ENCODE measurements around the gene HECTD2. TPM values are rescaled to one million over a fixed set of nuclear protein-coding genes. Genes with fewer than 3 reads are reported as not detected.
"Not testable (repeated sequence)": the region's sequence is repeated elsewhere in the genome, so short reads cannot be mapped to it uniquely, and the experiment has no call there.

HECTD2 gene, protein sequence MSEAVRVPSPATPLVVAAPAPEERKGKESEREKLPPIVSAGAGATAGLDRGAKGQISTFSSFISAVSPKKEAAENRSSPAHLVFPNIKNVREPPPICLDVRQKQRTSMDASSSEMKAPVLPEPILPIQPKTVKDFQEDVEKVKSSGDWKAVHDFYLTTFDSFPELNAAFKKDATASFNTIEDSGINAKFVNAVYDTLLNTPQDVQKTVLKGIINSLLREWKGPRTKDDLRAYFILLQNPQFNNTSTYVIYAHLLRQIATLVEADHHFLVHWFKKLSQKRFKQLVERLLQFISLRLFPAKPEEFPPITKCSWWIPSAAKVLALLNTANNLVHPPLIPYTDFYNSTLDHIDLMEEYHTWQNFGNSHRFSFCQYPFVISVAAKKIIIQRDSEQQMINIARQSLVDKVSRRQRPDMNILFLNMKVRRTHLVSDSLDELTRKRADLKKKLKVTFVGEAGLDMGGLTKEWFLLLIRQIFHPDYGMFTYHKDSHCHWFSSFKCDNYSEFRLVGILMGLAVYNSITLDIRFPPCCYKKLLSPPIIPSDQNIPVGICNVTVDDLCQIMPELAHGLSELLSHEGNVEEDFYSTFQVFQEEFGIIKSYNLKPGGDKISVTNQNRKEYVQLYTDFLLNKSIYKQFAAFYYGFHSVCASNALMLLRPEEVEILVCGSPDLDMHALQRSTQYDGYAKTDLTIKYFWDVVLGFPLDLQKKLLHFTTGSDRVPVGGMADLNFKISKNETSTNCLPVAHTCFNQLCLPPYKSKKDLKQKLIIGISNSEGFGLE
- 8.5 and 13.0 TPM in 2 replicates for polyA plus RNA-seq (2011; rRNA removed)
- polyA minus RNA-seq (2011; rRNA and poly(A)+ RNA removed) = 6.7 and 13.6 TPM in 2 replicates

DNA sequence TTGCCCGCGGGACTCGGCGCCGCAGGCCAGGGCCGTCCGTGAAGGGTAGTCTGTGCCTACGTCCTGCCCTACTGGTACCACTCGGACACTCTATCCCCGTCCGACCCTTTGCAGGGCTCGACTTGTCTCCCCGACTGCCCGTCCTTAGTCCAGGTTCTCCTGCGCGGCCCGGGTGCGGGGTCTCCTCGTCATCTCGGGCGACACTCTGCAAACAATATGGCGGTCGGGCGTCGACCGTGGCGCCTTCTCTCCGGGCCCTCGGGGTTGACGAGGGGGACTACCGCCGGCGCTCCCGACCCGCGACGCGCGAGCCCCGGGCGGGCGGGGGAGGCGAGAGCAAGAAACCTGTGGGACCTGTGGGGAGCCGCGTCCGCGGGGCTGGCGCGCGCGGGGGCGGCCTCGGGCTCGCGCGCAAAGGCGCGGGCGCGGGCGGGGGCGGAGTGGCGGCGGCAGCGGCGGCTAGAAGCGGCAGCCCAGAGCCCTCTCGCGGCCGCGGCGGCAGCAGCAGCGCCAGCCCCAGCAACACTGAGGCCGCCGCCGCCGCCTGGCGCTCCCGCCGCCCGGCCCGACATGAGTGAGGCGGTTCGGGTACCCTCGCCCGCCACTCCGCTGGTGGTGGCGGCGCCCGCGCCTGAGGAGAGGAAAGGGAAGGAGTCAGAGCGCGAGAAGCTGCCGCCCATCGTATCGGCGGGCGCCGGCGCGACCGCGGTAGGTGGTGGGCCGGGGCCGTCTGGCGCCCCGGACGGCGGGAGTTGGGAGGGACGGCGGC is at the start of gene HECTD2:
HECTD2 (plus strand) TSS at position 476 of the 769 bp plus-strand sequence; CDS start at position 571, 95 bp downstream.
- H3K4me3 ChIP-seq (ENCODE audit: low read depth, low read length) = peak within 1 kb of the TSS; percentile 82
- no peaks in the 10 kb centered on the region for H3K9me3 ChIP-seq (ENCODE audit: control insufficient read depth, insufficient read depth, low read length)
- TF ChIP-seq, protein P1, sequence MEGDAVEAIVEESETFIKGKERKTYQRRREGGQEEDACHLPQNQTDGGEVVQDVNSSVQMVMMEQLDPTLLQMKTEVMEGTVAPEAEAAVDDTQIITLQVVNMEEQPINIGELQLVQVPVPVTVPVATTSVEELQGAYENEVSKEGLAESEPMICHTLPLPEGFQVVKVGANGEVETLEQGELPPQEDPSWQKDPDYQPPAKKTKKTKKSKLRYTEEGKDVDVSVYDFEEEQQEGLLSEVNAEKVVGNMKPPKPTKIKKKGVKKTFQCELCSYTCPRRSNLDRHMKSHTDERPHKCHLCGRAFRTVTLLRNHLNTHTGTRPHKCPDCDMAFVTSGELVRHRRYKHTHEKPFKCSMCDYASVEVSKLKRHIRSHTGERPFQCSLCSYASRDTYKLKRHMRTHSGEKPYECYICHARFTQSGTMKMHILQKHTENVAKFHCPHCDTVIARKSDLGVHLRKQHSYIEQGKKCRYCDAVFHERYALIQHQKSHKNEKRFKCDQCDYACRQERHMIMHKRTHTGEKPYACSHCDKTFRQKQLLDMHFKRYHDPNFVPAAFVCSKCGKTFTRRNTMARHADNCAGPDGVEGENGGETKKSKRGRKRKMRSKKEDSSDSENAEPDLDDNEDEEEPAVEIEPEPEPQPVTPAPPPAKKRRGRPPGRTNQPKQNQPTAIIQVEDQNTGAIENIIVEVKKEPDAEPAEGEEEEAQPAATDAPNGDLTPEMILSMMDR (IDR thresholded peaks at IDR 0.05; ENCODE audit: low read depth, low read length) = peak; percentile 31
- POLR2A ChIA-PET = interaction anchor here (0.5 to 1.2 kb wide), 6 partner anchors 60 to 279 kb away, joined by 3 to 4 read pairs (median 3); no protein-coding TSS in a partner anchor
- CTCF ChIA-PET = interaction anchor here (0.6 to 1.5 kb wide), 4 partner anchors 10 to 226 kb away, joined by 3 to 8 read pairs (median 4); no protein-coding TSS in a partner anchor
- no peaks in the 10 kb centered on the region for H3K27me3 ChIP-seq (ENCODE audit: control insufficient read depth, insufficient read depth, low read length)
- DNase-seq (ENCODE audit: low read depth, low spot score) = no peak
- H3K27ac ChIP-seq (ENCODE audit: low read depth, low read length) = peak within 1 kb of the TSS; percentile 98

DNA sequence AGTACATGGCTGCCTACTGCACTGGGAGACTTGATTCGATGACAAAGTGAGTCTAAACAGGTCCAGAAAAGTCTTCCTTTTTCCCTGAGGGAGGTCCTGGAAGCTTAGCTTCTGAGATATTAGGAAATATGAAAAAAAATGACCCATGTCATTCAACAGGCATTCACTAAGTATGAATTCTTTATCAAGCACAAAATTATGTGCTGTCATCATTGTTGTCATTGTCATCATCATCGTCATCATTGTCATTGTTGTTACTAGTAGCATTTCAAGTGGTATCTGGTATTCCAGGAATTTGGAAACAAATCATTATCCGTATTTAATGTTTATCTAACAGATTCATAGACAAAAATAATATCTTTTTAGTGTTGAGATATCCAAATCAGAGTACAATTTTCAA is 49.7 kb upstream of the HECTD2 start:
- no peak for DNase-seq (ENCODE audit: low read depth, low spot score)
- H3K9me3 ChIP-seq (ENCODE audit: control insufficient read depth, insufficient read depth, low read length) = no peaks in the 10 kb centered on the region
- peaks cover 15% of the 10 kb centered on the region for H3K27me3 ChIP-seq (ENCODE audit: control insufficient read depth, insufficient read depth, low read length)
- no peak overlapping the region for H3K27ac ChIP-seq (ENCODE audit: low read depth, low read length)
- H3K4me3 ChIP-seq (ENCODE audit: low read depth, low read length) = no peak overlapping the region
- CTCF ChIA-PET = no interaction called here
- TF ChIP-seq, protein P1 (IDR thresholded peaks at IDR 0.05; ENCODE audit: low read depth, low read length) = no peak
- POLR2A ChIA-PET = no interaction called here

DNA sequence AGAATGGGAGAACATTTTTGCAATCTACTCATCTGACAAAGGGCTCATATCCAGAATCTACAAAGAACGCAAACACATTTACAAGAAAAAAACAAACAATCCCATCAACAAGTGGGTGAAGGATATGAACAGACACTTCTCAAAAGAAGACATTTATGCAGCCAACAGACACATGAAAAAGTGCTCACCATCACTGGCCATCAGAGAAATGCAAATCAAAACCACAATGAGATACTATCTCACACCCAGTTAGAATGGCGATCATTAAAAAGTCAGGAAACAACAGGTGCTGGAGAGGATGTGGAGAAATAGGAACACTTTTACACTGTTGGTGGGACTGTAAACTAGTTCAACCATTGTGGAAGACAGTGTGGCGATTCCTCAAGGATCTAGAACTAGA is 44.6 kb upstream of the HECTD2 start:
- H3K27ac ChIP-seq (ENCODE audit: low read depth, low read length); DNase-seq (ENCODE audit: low read depth, low spot score); POLR2A ChIA-PET; CTCF ChIA-PET; H3K4me3 ChIP-seq (ENCODE audit: low read depth, low read length); H3K27me3 ChIP-seq (ENCODE audit: control insufficient read depth, insufficient read depth, low read length); H3K9me3 ChIP-seq (ENCODE audit: control insufficient read depth, insufficient read depth, low read length): not testable (repeated sequence)

DNA sequence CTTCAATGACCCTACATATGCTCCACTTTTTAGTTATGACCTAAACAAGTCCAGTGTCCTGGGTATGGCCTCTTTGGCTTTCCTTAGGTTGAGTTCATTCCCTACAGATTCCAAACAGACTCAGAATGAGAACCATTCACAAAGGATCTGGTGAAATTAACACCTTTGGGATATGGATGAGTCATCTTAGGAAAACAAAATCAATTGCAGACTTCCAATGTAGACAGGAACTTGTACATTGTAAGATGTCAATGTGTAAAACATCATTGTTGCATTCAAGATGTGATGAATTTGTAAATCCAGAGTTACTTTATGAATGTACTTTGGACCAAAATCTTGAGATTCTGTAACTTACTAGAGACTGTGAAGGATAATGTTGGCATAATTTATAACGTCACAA is 43.4 kb upstream of the HECTD2 start:
- Histone ChIP-seq H3K27me3 (ENCODE audit: control insufficient read depth, insufficient read depth, low read length) (no peaks in the 10 kb centered on the region), H3K27ac (ENCODE audit: low read depth, low read length) (no peak overlapping the region), H3K9me3 (ENCODE audit: control insufficient read depth, insufficient read depth, low read length) (no peaks in the 10 kb centered on the region), H3K4me3 (ENCODE audit: low read depth, low read length) (no peak overlapping the region)
- no peak for DNase-seq (ENCODE audit: low read depth, low spot score)
- CTCF ChIA-PET = no interaction called here
- POLR2A ChIA-PET = no interaction called here
- TF ChIP-seq, protein P1 (IDR thresholded peaks at IDR 0.05; ENCODE audit: low read depth, low read length) = no peak

DNA sequence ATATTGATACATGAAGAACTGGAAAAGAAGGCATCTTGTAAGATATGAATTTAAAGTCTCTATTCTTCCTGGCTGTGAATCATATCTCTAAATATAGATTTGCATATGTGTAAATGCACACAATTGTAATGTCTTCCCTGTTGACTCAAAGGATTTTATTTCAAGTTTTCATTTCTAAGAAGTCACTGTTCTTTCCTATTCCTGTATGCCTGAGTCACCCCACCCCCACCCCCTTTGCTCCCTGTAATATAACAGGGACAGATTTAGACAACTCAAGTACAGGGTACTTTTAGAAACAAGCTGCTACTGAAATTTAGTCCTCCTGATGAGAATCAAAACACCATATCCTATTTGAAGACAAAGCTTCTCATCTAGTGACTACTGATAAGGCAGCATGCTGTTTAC is 43.0 kb upstream of the HECTD2 start:
- CTCF ChIA-PET = no interaction called here
- H3K9me3 ChIP-seq (ENCODE audit: control insufficient read depth, insufficient read depth, low read length) = no peaks in the 10 kb centered on the region
- H3K27me3 ChIP-seq (ENCODE audit: control insufficient read depth, insufficient read depth, low read length) = no peaks in the 10 kb centered on the region
- no peak overlapping the region for H3K27ac ChIP-seq (ENCODE audit: low read depth, low read length)
- POLR2A ChIA-PET = interaction anchor here (0.7 kb wide), 1 partner anchor 502 kb away, joined by 9 read pairs; no protein-coding TSS in a partner anchor
- TF ChIP-seq, protein P1 (IDR thresholded peaks at IDR 0.05; ENCODE audit: low read depth, low read length) = no peak
- no peak for DNase-seq (ENCODE audit: low read depth, low spot score)
- H3K4me3 ChIP-seq (ENCODE audit: low read depth, low read length) = no peak overlapping the region

Measured in AG04450 (cell line).